Stimulated activated naive B cell treated with anti-CD40 and anti-IgM and Interleukin-4, amounts not matched to agents 10 μg/mL and 1 μg/mL and 100 μg/mL, for 72 hours (primary cell): Measurements from ENCODE around the gene JAKMIP1.

Source experiments
- ATAC-seq, 2 donors: fragments of 150-1000 bp; cut with Tn5 transposase; replicated peaks; 2 replicates each; pipeline ENCODE4 v1.10.0; 2021; ENCODE audit warnings: moderate library complexity in 1 of 2
- DNase-seq: peaks from one replicate; pipeline ENCODE4 v3.0.0; 2021
- H3K27ac Mint-ChIP-seq: one replicate; pipeline ENCODE4 v1.8.0; 2022; ENCODE audit warnings: mild to moderate bottlenecking, mixed read lengths
- H3K27me3 Mint-ChIP-seq, 2 donors: one replicate each; pipeline ENCODE4 v1.8.0; 2022; ENCODE audit warnings: mixed read lengths in 2 of 2
- H3K36me3 Mint-ChIP-seq, 2 donors: one replicate each; pipeline ENCODE4 v1.8.0; 2022; ENCODE audit warnings: mixed read lengths in 2 of 2, mild to moderate bottlenecking in 1 of 2
- H3K4me1 Mint-ChIP-seq, 2 donors: one replicate each; pipeline ENCODE4 v1.8.0; 2022; ENCODE audit warnings: mixed read lengths in 2 of 2, mild to moderate bottlenecking in 1 of 2
- H3K4me3 Mint-ChIP-seq, 2 donors: one replicate each; pipeline ENCODE4 v1.8.0; 2022; ENCODE audit warnings: mild to moderate bottlenecking in 2 of 2, mixed read lengths in 2 of 2, moderate library complexity in 1 of 2
- H3K9me3 Mint-ChIP-seq, 2 donors: one replicate each; pipeline ENCODE4 v1.8.0; 2022; ENCODE audit warnings: mixed read lengths in 2 of 2, mild to moderate bottlenecking in 1 of 2

JAKMIP1 gene

DNA sequence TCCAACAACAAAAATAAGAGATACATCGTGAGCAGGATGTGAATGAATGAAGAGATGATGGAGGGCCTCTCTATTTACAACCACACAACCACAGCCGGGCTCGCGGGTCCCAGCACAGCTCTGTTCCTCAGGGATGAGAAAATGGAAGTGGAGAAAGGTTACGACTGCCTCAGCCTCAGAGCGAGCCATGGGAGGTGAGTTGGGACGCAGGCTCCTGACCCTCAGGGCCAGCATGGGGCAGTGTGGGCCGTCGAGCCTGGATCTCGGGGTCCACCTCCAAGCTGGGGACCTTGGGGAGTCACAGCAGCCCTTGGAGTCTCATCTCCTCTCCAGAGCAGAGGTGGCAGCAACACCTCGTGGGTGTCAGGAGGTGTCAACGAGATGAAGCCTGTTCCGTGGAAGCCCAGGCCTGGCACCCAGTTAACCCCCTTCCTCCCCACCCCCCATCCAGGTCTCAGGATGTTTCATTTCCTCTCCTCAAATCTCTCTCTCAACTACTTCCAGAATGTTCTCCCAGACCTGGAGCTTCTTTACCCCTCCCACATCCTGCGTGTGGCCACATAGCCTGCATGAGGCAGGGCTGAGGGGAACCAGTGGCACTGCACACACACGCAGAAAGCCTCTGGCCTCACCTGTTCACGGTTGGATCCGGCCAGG is 208.1 kb downstream of the JAKMIP1 start:
- no peak for DNase-seq
- H3K9me3 Mint-ChIP-seq = peaks cover 3% of the 10 kb centered on the region in 2 donors
- H3K4me1 Mint-ChIP-seq = peaks cover 0 to 17% of the 10 kb centered on the region in 2 donors
- H3K4me3 Mint-ChIP-seq = no peak overlapping the region
- peak in 1 of 2 donors; percentile 14 for ATAC-seq
- peaks cover 46 to 61% of the 10 kb centered on the region in 2 donors for H3K27me3 Mint-ChIP-seq
- no peak overlapping the region for H3K27ac Mint-ChIP-seq
- no peaks in the 10 kb centered on the region for H3K36me3 Mint-ChIP-seq

GRCh38 chr4:5991405-5991804 is 208.9 kb downstream of the JAKMIP1 start:
- ATAC-seq (no peak), DNase-seq (no peak)
- H3K27me3 Mint-ChIP-seq = peaks cover 40 to 54% of the 10 kb centered on the region in 2 donors
- no peak overlapping the region for H3K4me3 Mint-ChIP-seq
- peaks cover 3% of the 10 kb centered on the region in 2 donors for H3K9me3 Mint-ChIP-seq
- peaks cover 0 to 11% of the 10 kb centered on the region in 2 donors for H3K4me1 Mint-ChIP-seq
- no peaks in the 10 kb centered on the region for H3K36me3 Mint-ChIP-seq
- H3K27ac Mint-ChIP-seq = no peak overlapping the region

DNA sequence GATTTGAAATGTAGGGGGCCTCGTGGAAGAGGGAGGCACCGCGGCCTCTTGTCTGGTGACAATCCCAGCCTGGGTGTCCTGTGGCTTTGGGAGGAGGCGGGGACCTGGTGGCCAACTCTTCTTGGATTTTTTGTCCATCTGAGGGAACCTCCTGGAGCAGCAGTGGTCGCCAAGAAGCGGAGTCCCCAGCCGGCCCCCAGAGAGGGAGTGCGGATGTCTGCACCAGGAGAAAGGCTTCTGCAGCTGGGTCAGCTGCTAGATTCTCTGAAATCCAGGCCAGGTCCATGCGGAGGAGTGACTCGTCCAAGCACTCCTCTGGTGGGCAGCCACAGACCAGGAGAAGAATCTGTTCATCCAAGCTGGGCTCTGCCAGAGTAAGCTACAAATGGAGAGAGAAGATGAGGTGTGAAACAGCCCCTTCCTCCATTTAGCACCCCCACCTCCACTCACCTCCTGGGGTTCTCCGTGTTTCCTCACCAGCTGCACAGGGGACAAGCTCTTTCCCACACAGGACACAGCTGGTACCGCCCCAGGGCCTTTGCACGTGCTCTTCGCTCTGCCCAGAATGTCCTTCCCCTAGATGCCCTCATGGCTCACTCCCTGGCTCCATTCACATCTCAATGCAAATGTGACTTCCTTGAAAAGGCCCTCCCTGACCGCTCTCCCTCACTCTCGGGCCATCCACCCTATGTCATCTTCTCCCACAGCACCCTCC is 209.7 kb downstream of the JAKMIP1 start:
- Mint-ChIP-seq H3K27ac (no peak overlapping the region), H3K4me3 (no peak overlapping the region), H3K4me1 (peaks cover 0 to 11% of the 10 kb centered on the region in 2 donors), H3K9me3 (peaks cover 3% of the 10 kb centered on the region in 2 donors), H3K27me3 (peaks cover 33 to 47% of the 10 kb centered on the region in 2 donors), H3K36me3 (no peaks in the 10 kb centered on the region)
- no peak for ATAC-seq
- DNase-seq = no peak

DNA sequence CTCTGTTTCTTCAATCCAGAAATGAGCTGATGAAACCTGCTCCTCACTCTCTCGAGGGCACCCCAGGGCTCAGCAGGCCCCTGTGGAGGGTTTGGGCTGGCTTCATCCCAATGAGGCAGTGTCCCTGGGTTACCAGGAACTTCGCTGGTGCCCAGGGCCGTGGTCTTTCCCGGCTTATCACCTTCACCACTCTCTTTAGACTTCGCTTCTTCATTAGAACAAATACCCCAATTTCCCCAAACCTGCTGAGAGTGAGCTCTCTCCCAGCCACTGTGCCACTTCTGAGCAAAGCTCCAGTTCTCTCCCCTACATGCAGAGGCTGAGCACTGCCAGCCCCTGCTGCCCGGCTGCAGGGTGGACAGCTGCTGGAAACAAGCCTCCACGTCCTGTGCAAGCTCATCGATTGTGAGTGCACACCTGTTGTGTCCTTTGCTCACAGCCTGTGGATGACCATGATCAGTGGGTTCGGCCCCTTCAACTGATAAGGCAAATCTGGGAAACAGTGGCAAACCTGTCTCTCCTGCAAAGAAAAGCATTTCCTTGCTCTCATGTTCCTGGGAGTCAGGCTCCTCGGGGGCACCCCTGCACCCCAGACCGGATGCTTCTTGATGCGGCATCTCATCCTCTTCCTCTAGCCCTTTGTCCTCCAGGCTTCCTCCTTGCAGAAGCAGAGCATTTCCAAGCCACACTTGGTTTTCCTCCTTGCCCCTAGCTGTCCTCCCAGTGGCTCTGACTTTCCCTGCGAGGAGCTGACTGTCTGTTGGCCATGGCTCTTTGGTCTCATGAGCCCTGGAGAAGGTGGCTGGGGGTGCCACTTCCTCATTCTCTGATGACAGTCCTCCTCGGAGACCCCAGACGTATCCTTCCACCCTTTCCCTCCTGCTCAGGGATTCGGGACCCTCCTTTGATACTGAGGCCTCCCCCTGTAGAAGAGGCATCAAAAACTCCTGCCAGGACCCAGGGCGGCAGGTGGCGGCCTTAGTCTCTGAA is 210.8 kb downstream of the JAKMIP1 start:
- Mint-ChIP-seq H3K27me3 (peaks cover 34 to 47% of the 10 kb centered on the region in 2 donors), H3K36me3 (peaks cover 4% of the 10 kb centered on the region in 2 donors), H3K4me3 (no peak overlapping the region), H3K9me3 (peaks cover 9 to 10% of the 10 kb centered on the region in 2 donors), H3K4me1 (peaks cover 0 to 11% of the 10 kb centered on the region in 2 donors), H3K27ac (no peak overlapping the region)
- no peak for ATAC-seq
- DNase-seq = no peak

DNA sequence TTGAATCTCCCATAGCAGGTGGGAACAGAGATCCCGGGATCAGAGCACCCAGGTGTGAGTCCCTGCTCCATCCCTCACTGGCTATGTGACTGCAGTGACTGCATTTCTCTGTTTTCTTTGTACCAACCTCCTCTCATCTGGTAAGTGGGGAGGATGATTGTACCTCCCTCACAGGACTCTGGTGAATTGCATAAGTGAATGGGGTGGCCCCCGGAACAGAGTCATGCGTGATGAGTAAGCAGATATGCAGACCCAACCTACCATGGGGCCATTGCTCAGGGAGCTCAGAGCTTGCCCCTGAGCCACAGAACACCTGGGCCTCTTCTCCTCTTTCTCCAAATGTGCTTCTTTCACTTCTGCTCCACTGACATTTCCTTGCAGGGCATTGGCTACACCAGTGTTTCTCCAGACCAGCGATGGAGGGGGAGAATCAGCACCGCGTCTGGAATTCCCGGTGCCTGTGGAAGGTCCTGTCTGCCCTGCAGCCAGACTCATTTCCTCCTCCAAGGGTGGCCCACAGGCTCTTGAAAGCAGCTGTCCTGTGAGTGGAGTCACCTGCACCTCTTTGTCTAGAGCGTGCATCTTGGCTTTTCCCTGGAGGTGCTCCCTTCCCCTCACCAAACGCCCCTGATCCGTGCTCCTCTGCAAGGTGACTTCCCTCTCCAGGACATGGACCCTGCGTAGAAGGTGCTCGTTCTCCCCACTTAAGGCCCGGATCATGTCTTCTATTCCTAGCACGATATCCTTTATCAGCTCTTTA is 212.1 kb downstream of the JAKMIP1 start:
- DNase-seq = no peak
- H3K27ac Mint-ChIP-seq = no peak overlapping the region
- ATAC-seq = peak; percentile 23 to 41

DNA sequence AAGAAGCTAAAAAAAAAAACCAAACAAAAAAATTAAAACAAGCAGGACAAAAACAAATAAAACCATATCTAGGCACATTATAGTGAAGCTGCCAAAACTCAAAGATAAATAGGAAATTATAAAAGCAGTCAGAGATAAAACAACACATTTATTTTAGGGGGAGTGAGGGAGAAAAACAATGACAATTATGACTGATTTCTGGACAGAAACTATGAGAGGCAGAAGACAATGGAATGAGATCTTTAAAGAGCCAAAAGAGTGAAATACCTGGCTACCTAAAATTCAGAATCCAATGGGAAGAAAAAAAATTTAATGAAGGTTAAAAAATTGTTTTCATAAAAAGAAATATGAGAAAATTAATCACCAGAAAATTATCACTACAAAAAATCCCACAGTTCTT is 215.5 kb downstream of the JAKMIP1 start:
- Mint-ChIP-seq H3K4me1 (peaks cover 0 to 6% of the 10 kb centered on the region in 2 donors), H3K4me3 (no peak overlapping the region), H3K27me3 (peaks cover 32 to 48% of the 10 kb centered on the region in 2 donors), H3K27ac (no peak overlapping the region), H3K9me3 (peaks cover 21 to 22% of the 10 kb centered on the region in 2 donors), H3K36me3 (peaks cover 4 to 6% of the 10 kb centered on the region in 2 donors)
- ATAC-seq = no peak
- DNase-seq = no peak

More for the DNA sequence above, 212.1 kb downstream of the JAKMIP1 start:
- H3K4me3 Mint-ChIP-seq = no peak overlapping the region
- peaks cover 19 to 22% of the 10 kb centered on the region in 2 donors for H3K9me3 Mint-ChIP-seq
- H3K4me1 Mint-ChIP-seq = peaks cover 0 to 11% of the 10 kb centered on the region in 2 donors
- peaks cover 37 to 57% of the 10 kb centered on the region in 2 donors for H3K27me3 Mint-ChIP-seq
- H3K36me3 Mint-ChIP-seq = peaks cover 4 to 5% of the 10 kb centered on the region in 2 donors

- Mint-ChIP-seq H3K4me3 (no peak overlapping the region), H3K9me3 (peaks cover 20 to 21% of the 10 kb centered on the region in 2 donors), H3K36me3 (peaks cover 4 to 6% of the 10 kb centered on the region in 2 donors), H3K27me3 (peaks cover 17 to 33% of the 10 kb centered on the region in 2 donors), H3K4me1 (no peaks in the 10 kb centered on the region), H3K27ac (peak overlapping the region; percentile 3)
- no peak for DNase-seq
- no peak for ATAC-seq
Measured at GRCh38 chr4:5982156-5982973, 218.0 kb downstream of the JAKMIP1 start.

DNA sequence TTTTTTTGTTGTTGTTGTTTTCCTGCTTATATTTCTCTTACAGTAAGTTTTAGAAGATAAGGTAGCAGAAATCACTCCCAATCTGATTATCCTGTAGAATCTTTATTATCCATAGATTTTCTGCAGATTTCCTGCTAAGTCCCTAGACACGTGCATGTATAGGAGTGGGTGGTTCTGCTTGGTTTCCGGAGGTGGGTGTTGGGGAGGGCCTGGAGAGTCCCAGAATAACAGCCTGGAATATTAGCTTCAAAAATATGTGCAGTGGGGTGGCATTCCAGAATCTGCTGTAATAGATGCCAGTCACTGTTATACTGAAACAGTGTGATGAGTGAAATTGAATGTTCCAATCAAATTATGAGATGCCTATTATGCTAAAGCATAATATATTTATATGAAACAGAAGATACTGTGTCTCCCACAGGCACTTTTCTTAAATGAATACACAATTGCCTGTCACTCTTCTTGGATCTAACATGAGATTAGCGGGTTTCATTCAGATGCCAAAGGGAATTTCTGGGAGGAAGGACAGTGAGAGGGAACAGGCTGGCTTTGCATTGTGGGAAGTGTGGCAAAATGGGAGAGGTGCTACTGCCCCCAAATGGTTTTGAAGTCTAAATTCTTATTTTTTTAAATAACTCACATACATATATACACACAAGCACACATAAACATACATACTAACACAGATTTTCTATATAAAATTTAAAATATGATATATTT is 219.8 kb downstream of the JAKMIP1 start:
- no peaks in the 10 kb centered on the region for H3K4me1 Mint-ChIP-seq
- H3K27me3 Mint-ChIP-seq = peaks cover 17 to 33% of the 10 kb centered on the region in 2 donors
- no peak overlapping the region for H3K27ac Mint-ChIP-seq
- H3K36me3 Mint-ChIP-seq = peaks cover 4 to 6% of the 10 kb centered on the region in 2 donors
- DNase-seq (no peak), ATAC-seq (no peak)
- peaks cover 20 to 21% of the 10 kb centered on the region in 2 donors for H3K9me3 Mint-ChIP-seq
- H3K4me3 Mint-ChIP-seq = no peak overlapping the region

DNA sequence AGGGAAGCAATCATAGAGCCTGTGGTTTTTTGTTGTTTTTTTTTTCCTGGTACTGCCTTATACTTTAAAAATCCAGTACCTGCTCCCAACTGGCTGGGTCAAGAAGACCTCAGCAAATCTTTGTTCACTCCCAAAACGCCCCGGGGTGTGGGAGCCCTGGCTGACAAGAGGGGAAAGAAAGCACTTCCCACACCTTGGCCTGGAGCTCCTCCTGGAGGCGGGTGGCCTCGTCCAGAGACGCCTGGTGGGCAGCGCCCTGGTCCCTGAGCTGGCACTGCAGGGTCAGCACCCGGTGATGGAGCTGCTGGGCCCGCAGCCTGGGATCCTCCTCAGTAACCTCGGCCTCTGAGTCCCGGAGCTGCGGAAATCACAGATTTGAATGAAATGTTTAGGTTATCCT is 220.4 kb downstream of the JAKMIP1 start:
- H3K9me3 Mint-ChIP-seq = peaks cover 17 to 20% of the 10 kb centered on the region in 2 donors
- DNase-seq (no peak), ATAC-seq (no peak)
- peaks cover 4 to 6% of the 10 kb centered on the region in 2 donors for H3K36me3 Mint-ChIP-seq
- no peak overlapping the region for H3K27ac Mint-ChIP-seq
- H3K4me3 Mint-ChIP-seq = no peak overlapping the region
- H3K4me1 Mint-ChIP-seq = no peaks in the 10 kb centered on the region
- peaks cover 16 to 32% of the 10 kb centered on the region in 2 donors for H3K27me3 Mint-ChIP-seq

- DNase-seq = no peak
- Mint-ChIP-seq H3K36me3 (no peaks in the 10 kb centered on the region), H3K27me3 (peaks cover 6 to 10% of the 10 kb centered on the region in 2 donors), H3K9me3 (no peaks in the 10 kb centered on the region), H3K4me3 (no peak overlapping the region), H3K4me1 (no peaks in the 10 kb centered on the region), H3K27ac (no peak overlapping the region)
- no peak for ATAC-seq
Measured at GRCh38 chr4:5976921-5977320, 223.4 kb downstream of the JAKMIP1 start.

- Mint-ChIP-seq H3K27ac (no peak overlapping the region), H3K36me3 (no peaks in the 10 kb centered on the region), H3K9me3 (no peaks in the 10 kb centered on the region)
Measured at GRCh38 chr4:5976431-5976830, 223.9 kb downstream of the JAKMIP1 start.

More at GRCh38 chr4:5976431-5976830, 223.9 kb downstream of the JAKMIP1 start:
- no peak overlapping the region for H3K4me3 Mint-ChIP-seq
- H3K27me3 Mint-ChIP-seq = peaks cover 5 to 6% of the 10 kb centered on the region in 2 donors
- DNase-seq (no peak), ATAC-seq (no peak)
- no peaks in the 10 kb centered on the region for H3K4me1 Mint-ChIP-seq
